GM19099 (cell line): ENCODE data around the gene ZP2.

Source experiments
- POLR2A ChIP-seq: IDR thresholded peaks from 3 replicates; pipeline ENCODE4 v1.6.1; 2011; ENCODE audit warnings: low read depth; ENCODE audit not compliant: insufficient read length; ENCODE audit errors: extremely low read depth

The ZP2 gene

GRCh38 chr16:21192991-21193390 lies 18.4 kb downstream of the ZP2 start:
- no peak for TF ChIP-seq POLR2A

DNA sequence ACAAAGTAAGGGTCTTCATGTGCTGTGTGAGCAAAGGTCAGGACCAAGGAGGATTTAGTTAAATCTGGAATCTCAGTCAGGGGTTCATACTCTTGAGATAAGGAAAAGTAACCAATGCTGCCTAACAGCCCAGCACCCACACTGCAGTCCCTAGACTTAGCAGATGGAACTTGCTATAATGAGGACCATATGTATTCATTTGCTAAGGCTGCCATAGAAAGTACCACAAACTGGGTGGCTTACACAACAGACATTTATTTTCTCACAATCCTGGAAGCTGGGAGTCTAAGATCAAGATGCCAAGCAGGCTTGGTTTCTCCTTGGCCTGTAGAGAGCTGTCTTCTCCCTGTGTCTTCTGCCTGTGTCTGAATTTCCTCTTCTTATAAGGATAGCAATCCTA lies 20.8 kb downstream of the ZP2 start:
- TF ChIP-seq POLR2A, result no peak

DNA sequence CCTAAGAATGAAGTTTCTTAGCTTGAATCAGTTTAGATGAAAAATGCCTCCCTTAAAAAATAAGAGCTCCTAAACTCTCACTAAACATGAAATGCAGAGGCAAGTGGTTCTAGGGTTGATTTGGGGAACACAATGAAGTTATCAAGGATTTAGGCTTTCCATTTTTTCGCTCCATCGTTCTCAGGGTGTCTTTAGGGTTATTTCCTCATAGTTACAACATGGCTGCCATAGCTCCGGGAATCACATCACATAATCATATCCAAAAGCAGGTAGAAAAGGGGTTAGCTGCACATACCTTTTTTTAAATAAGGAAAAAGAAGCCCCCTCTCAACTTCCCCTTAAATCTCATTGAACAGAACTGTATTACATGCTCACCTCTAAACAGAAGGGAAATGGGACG lies 21.4 kb downstream of the ZP2 start:
- no peak for TF ChIP-seq POLR2A

- no peak for TF ChIP-seq POLR2A
These were observed 22.1 kb downstream of the ZP2 start for GRCh38 chr16:21189311-21189710.

- no peak for TF ChIP-seq POLR2A
These were observed 25.1 kb downstream of the ZP2 start for GRCh38 chr16:21186326-21186691.

- TF ChIP-seq POLR2A, result no peak
These were observed 25.6 kb downstream of the ZP2 start for GRCh38 chr16:21185659-21186325.

DNA sequence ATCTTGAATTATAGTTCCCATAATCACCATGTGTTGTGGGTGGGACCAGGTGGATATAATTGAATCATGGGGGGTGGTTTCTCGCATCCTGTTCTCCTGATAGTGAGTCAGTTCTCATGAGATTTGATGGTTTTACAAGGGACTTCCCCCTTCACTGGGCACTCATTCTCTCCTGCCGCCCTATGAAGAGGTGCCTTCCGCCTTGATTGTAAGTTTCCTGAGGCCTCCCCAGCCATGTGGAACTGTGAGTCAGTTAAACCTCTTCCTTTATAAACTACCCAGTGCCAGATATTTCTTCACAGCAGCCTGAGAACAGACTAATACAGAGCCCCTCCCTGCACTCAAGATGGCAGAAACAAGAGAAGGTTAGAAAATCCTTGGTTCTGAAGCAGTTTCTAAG lies 26.5 kb downstream of the ZP2 start:
- TF ChIP-seq POLR2A, result no peak

DNA sequence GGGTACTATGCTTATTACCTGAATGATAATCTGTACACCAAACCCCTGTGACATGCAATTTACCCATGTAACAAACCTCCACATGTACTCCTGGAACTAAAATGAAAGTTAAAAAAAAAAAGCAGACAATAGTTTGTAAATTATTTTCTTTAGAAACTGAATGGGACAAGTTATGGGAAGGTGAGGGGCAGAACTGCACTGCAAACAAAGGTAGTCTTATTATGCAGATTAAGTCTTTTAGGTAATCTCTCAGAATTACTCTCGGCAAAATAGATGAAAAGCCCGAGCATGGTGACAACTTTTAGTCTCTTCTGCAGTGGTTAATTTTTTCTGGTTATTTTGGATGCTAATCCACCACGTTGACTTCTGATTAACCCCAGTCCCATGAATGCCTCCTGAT lies 27.4 kb downstream of the ZP2 start:
- TF ChIP-seq POLR2A, result no peak

- TF ChIP-seq POLR2A, result no peak
These were observed 31.4 kb downstream of the ZP2 start for GRCh38 chr16:21179983-21180365.

DNA sequence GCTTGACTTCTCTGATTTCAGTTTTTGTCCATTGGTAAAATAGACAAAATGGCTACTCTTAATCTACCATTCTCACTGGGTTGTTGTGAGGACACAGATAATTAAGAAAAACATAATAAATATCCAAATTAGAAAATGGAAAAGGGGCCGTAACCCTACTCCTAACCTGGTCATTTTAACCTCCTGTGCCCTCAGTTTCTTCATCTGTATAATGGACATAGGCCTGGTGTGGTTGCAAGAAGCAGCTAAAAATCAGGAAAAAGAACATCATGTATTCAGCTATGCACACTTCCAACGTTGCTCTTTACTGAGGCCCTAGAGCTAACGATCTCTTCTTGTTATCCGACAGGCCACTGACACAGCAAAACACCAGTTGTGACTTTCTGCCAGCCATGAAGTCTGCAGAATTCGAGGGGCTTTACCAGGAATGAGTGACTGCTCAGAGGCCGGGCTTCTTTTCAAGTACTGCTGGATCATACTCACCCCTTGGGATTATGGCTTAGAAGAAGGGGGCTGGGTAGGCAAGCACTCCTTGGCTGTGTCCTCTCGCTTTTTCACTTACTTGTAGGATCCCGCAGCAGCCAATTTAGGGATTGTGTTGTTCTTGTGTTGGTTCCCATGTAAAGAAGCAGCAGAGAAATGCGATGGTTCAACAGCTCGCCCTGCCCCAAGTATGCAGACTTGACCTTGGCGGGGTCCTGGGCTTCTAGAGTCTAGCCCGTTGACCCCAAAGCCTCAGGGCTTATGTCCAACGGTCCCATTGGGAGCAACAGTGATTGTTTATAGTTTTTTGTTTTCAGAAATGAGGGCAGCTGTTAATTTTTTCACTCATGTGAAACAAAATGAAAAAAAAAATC lies 32.0 kb downstream of the ZP2 start:
- TF ChIP-seq POLR2A, result no peak

DNA sequence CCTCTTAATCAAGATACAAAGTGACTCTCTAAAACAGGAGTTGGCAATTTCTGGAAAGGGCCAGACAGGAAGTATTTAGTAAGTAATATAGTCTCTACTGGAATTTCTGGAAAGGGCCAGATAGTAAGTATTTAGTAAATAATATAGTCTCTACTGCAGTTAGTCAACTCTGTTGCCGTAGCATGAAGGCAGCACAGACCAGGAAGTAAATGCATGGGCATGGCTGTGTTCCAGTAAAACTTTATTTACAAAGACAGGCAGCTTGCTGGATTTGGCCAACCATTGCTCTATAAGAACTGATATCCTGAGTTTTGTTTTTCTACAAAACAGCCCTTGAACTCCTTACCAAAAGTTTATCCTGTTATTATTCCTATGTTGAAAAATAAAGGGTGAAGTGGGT lies 36.0 kb downstream of the ZP2 start:
- no peak for TF ChIP-seq POLR2A

DNA sequence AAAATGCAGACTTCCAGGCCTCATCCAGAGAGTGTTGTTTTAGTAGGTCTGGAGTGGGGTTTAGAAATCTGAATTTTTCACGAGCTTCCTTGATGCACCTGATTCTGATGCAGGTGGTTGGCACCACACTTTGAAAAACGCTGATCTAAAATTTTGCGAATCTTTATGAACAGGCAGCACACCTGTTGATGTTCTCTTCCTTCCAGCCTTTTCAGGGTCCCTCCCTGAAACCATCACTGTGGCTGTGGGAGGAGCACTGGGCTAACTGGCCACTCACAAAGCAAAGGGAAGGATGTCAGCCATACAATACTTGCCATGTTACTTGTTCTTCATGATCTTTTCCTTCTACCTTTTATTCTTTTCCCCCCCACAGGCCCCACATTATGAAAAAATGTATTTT lies 38.7 kb downstream of the ZP2 start:
- TF ChIP-seq POLR2A, result no peak

GRCh38 chr16:21169249-21169981 lies 42.0 kb downstream of the ZP2 start:
- no peak for TF ChIP-seq POLR2A

DNA sequence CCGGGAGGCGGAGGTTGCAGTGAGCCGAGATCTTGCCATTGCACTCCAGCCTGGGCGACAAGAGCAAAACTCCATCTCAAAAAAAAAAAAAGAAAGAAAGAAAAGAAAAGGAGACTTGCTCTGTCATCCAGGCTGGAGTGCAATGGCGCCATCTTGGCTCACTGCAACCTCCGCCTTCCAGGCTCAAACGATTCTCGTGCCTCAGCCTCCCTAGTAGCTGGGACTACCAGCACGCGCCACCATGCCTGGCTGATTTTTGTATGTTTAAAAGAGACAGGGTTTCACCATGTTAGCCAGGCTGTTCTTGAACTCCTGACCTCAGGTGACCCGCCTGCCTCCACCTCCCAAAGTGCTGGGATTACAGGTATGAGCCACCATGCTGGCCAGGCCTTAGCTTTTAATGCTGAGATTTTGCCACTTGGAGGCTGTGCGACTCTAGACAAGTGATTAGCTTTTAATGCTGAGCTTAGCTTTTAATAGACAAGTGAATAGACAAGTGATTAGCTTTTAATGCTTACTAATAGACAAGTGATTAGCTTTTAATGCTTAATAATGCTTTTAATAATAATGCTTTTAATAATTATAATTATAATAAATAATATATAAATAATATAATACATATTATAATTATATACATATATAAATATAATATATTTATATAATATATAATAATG lies 43.3 kb downstream of the ZP2 start:
- no peak for TF ChIP-seq POLR2A

- TF ChIP-seq POLR2A, result no peak
These were observed 44.0 kb downstream of the ZP2 start for GRCh38 chr16:21167360-21167759.
